HG03571 (cell line): ENCODE results near the gene CHEK2.
"Not testable (repeated sequence)": the region's sequence is repeated elsewhere in the genome, so short reads cannot be mapped to it uniquely, and the experiment has no call there.

ENCODE experiments used
- ATAC-seq: cut with Tn5 transposase; IDR thresholded peaks from one replicate; pipeline ENCODE4 v1.9.1; 2021; ENCODE audit not compliant: unreplicated experiment

The CHEK2 gene

GRCh38 chr22:28693041-28693760 is 48.4 kb downstream of the CHEK2 start:
- ATAC-seq: not testable (repeated sequence)

- ATAC-seq: not testable (repeated sequence)
Observed at GRCh38 chr22:28689796-28690195, 51.8 kb downstream of the CHEK2 start.

GRCh38 chr22:28682966-28683365 is 58.7 kb downstream of the CHEK2 start:
- not testable (repeated sequence) for ATAC-seq

GRCh38 chr22:28680813-28681490 is 60.7 kb downstream of the CHEK2 start:
- ATAC-seq: not testable (repeated sequence)

- ATAC-seq: not testable (repeated sequence)
Observed at GRCh38 chr22:28679611-28680287, 61.9 kb downstream of the CHEK2 start, which contains the start of gene TTC28. Gene TTC28, minus strand, starts transcription at chr22:28679840. Its CDS starts 117 bp downstream, at chr22:28679723.

- not testable (repeated sequence) for ATAC-seq
Observed at GRCh38 chr22:28678778-28679610, 62.6 kb downstream of the CHEK2 start.

GRCh38 chr22:28678170-28678569 is 63.5 kb downstream of the CHEK2 start:
- ATAC-seq: not testable (repeated sequence)

GRCh38 chr22:28674121-28674563 is 67.5 kb downstream of the CHEK2 start:
- ATAC-seq: no peak

- ATAC-seq: no peak
Observed at GRCh38 chr22:28670756-28671155, 70.9 kb downstream of the CHEK2 start.

- no peak for ATAC-seq
Observed at GRCh38 chr22:28670161-28670560, 71.5 kb downstream of the CHEK2 start.

GRCh38 chr22:28669387-28669786 is 72.2 kb downstream of the CHEK2 start:
- no peak for ATAC-seq

GRCh38 chr22:28663569-28663942 is 78.1 kb downstream of the CHEK2 start:
- not testable (repeated sequence) for ATAC-seq

GRCh38 chr22:28658448-28658847 is 83.2 kb downstream of the CHEK2 start:
- ATAC-seq: no peak

- no peak for ATAC-seq
Observed at GRCh38 chr22:28656181-28656580, 85.4 kb downstream of the CHEK2 start.

- no peak for ATAC-seq
Observed at GRCh38 chr22:28650463-28650862, 91.2 kb downstream of the CHEK2 start.

- no peak for ATAC-seq
Observed at GRCh38 chr22:28648792-28649191, 92.8 kb downstream of the CHEK2 start.

- no peak for ATAC-seq
Observed at GRCh38 chr22:28647216-28647615, 94.4 kb downstream of the CHEK2 start.

GRCh38 chr22:28639321-28639720 is 102.3 kb downstream of the CHEK2 start:
- no peak for ATAC-seq
